ENCODE measurements around the gene UNC5CL. TPM values are rescaled to one million over a fixed set of nuclear protein-coding genes. Genes with fewer than 3 reads are reported as not detected.

The UNC5CL gene
- total RNA-seq, 1 experiment from 2014 or later, result 0.81 TPM

GRCh38 chr6:41061196-41061726 lies 22.2 kb upstream of the UNC5CL start:
- H2BK20ac ChIP-seq (ENCODE audit: low read depth, low read length, poor library complexity, severe bottlenecking), result peak overlapping the region; percentile 27
- Mint-ChIP-seq H3K36me3 (ENCODE audit: insufficient read depth in 1 of 3, low read depth in 3 of 3) (peaks cover 2 to 24% (median 11%) of the 10 kb centered on the region in 3 experiments; a peak in 5 of 7 replicates), H3K4me1 (peaks cover 9 to 15% of the 10 kb centered on the region in 2 experiments), H3K9me3 (no peaks in the 10 kb centered on the region), H3K4me3 (no peak overlapping the region), H3K27ac (no peak overlapping the region; a peak in 2 of 7 replicates), H3K27me3 (ENCODE audit: low read depth) (no peaks in the 10 kb centered on the region)
- H4K20me1 ChIP-seq (ENCODE audit: control insufficient read depth, insufficient read depth, insufficient read length), result no peaks in the 10 kb centered on the region
- H2BK12ac ChIP-seq (ENCODE audit: insufficient read length, low read depth, low read length), result no peak overlapping the region
- no CpG with 5 or more reads among the region's 13 CpGs for WGBS (ENCODE audit: extremely low coverage, insufficient read length, low lambda C conversion rate)
- H3K9ac ChIP-seq (ENCODE audit: extremely low read depth, insufficient read length, low read length), result no peak overlapping the region
- H3K18ac ChIP-seq (ENCODE audit: insufficient read length, low read depth, low read length), result no peak overlapping the region
- no peaks in the 10 kb centered on the region for H3K79me1 ChIP-seq (ENCODE audit: insufficient read depth, low read depth, low read length, poor library complexity, severe bottlenecking)
- H3K4ac ChIP-seq (ENCODE audit: low read depth, low read length), result no peak overlapping the region
- H3K4me1 ChIP-seq (ENCODE audit: insufficient read depth, low read length), result 0 out of 2 replicates have a peak, but pooled peaks cover 5% of the 10 kb centered on the region
- H4K8ac ChIP-seq (replicated peaks; ENCODE audit: insufficient read length, low read depth, low read length), result no peak overlapping the region
- no peak for DNase-seq
- H3K27ac ChIP-seq (ENCODE audit: insufficient read length, low read depth, low read length), result no peak overlapping the region
- H3K23ac ChIP-seq (ENCODE audit: insufficient read length, low read depth, low read length), result no peak overlapping the region
- H2AK5ac ChIP-seq (ENCODE audit: insufficient read length, low read length), result no peak overlapping the region
- H3K9me3 ChIP-seq (ENCODE audit: control insufficient read depth, low read depth, low read length), result no peaks in the 10 kb centered on the region
- H3K14ac ChIP-seq (ENCODE audit: insufficient read depth, low read length), result no peak overlapping the region
- H4K5ac ChIP-seq (ENCODE audit: insufficient read length, low read depth, low read length), result no peak overlapping the region
- no peak overlapping the region for H2BK5ac ChIP-seq (ENCODE audit: insufficient read length, low read length)
- TF ChIP-seq, protein P1, sequence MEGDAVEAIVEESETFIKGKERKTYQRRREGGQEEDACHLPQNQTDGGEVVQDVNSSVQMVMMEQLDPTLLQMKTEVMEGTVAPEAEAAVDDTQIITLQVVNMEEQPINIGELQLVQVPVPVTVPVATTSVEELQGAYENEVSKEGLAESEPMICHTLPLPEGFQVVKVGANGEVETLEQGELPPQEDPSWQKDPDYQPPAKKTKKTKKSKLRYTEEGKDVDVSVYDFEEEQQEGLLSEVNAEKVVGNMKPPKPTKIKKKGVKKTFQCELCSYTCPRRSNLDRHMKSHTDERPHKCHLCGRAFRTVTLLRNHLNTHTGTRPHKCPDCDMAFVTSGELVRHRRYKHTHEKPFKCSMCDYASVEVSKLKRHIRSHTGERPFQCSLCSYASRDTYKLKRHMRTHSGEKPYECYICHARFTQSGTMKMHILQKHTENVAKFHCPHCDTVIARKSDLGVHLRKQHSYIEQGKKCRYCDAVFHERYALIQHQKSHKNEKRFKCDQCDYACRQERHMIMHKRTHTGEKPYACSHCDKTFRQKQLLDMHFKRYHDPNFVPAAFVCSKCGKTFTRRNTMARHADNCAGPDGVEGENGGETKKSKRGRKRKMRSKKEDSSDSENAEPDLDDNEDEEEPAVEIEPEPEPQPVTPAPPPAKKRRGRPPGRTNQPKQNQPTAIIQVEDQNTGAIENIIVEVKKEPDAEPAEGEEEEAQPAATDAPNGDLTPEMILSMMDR (conservative IDR thresholded peaks at IDR 0.05), result no peak
- no peak overlapping the region for H2AFZ ChIP-seq (ENCODE audit: low read length)
- no peak overlapping the region for H3K56ac ChIP-seq (ENCODE audit: insufficient read length, low read depth, low read length)
- H3K79me2 ChIP-seq (ENCODE audit: insufficient read depth, low read length), result no peaks in the 10 kb centered on the region
- H2BK15ac ChIP-seq (ENCODE audit: low read depth, low read length), result no peak overlapping the region
- no peaks in the 10 kb centered on the region for H3K27me3 ChIP-seq (ENCODE audit: insufficient read depth, low read length)
- no peak overlapping the region for H3T11ph ChIP-seq (ENCODE audit: low read length)
- no peaks in the 10 kb centered on the region for H3K23me2 ChIP-seq (ENCODE audit: insufficient read length, low read depth, low read length, poor library complexity, severe bottlenecking)
- H4K91ac ChIP-seq (ENCODE audit: insufficient read length, low read depth, low read length), result no peak overlapping the region
- no peak overlapping the region for H2BK120ac ChIP-seq (ENCODE audit: low read depth, low read length, poor library complexity, severe bottlenecking)
- H3K4me2 ChIP-seq (ENCODE audit: insufficient read depth, insufficient read length, low read length), result no peak overlapping the region
